ENCODE results near the gene SLC22A17.

Gene SLC22A17

GRCh38 chr14:23339506-23340268 is 13.0 kb downstream of the SLC22A17 start:
- TF ChIP-seq CTCF (IDR thresholded peaks at IDR 0.05; ENCODE audit: low read depth, low read length, poor library complexity, severe bottlenecking), result no peak
- TF ChIP-seq EZH2phosphoT487 (IDR thresholded peaks at IDR 0.05; ENCODE audit: borderline replicate concordance, low read length), result no peak
- no peaks in the 10 kb centered on the region for H3K36me3 ChIP-seq (ENCODE audit: control insufficient read depth, low read length)
- H3K4me2 ChIP-seq (ENCODE audit: low read length), result no peak overlapping the region
- no peaks in the 10 kb centered on the region for H3K9me2 ChIP-seq (replicated peaks; ENCODE audit: control insufficient read depth, low read length)
- H3F3A ChIP-seq (ENCODE audit: control insufficient read depth, insufficient read depth), result no peaks in the 10 kb centered on the region
- no peaks in the 10 kb centered on the region for H3K9me3 ChIP-seq (ENCODE audit: control insufficient read depth, insufficient read depth, low read length)
- no peaks in the 10 kb centered on the region for H3K4me1 ChIP-seq (ENCODE audit: control insufficient read depth, low read length)
- no peaks in the 10 kb centered on the region for H3K79me2 ChIP-seq (ENCODE audit: control insufficient read depth, low read length)
- peaks cover 6% of the 10 kb centered on the region for H3K27me3 ChIP-seq (ENCODE audit: control insufficient read depth, low read length)
- no peaks in the 10 kb centered on the region for H4K20me1 ChIP-seq (ENCODE audit: control insufficient read depth, insufficient read depth, low read depth, low read length)
- no peak overlapping the region for H3K27ac ChIP-seq (ENCODE audit: low read depth, low read length)
- no peak overlapping the region for H3K4me3 ChIP-seq (ENCODE audit: low read length)

- no peaks in the 10 kb centered on the region for H3F3A ChIP-seq (ENCODE audit: control insufficient read depth, insufficient read depth)
- H3K4me3 ChIP-seq (ENCODE audit: low read length), result no peak overlapping the region
- no peaks in the 10 kb centered on the region for H3K4me1 ChIP-seq (ENCODE audit: control insufficient read depth, low read length)
- H3K36me3 ChIP-seq (ENCODE audit: control insufficient read depth, low read length), result no peaks in the 10 kb centered on the region
- no peak overlapping the region for H3K4me2 ChIP-seq (ENCODE audit: low read length)
- H3K79me2 ChIP-seq (ENCODE audit: control insufficient read depth, low read length), result no peaks in the 10 kb centered on the region
- TF ChIP-seq EZH2phosphoT487 (IDR thresholded peaks at IDR 0.05; ENCODE audit: borderline replicate concordance, low read length), result no peak
- TF ChIP-seq CTCF (IDR thresholded peaks at IDR 0.05; ENCODE audit: low read depth, low read length, poor library complexity, severe bottlenecking), result no peak
- H3K27ac ChIP-seq (ENCODE audit: low read depth, low read length), result no peak overlapping the region
- H4K20me1 ChIP-seq (ENCODE audit: control insufficient read depth, insufficient read depth, low read depth, low read length), result no peaks in the 10 kb centered on the region
- H3K27me3 ChIP-seq (ENCODE audit: control insufficient read depth, low read length), result no peaks in the 10 kb centered on the region
- H3K9me3 ChIP-seq (ENCODE audit: control insufficient read depth, insufficient read depth, low read length), result no peaks in the 10 kb centered on the region
- no peaks in the 10 kb centered on the region for H3K9me2 ChIP-seq (replicated peaks; ENCODE audit: control insufficient read depth, low read length)
Measured at GRCh38 chr14:23335623-23336022, 17.1 kb downstream of the SLC22A17 start.

- H3K9me3 ChIP-seq (ENCODE audit: control insufficient read depth, insufficient read depth, low read length), result no peaks in the 10 kb centered on the region
- no peaks in the 10 kb centered on the region for H3K9me2 ChIP-seq (replicated peaks; ENCODE audit: control insufficient read depth, low read length)
- H4K20me1 ChIP-seq (ENCODE audit: control insufficient read depth, insufficient read depth, low read depth, low read length), result no peaks in the 10 kb centered on the region; the same call in 1 of the 2 replicates
- H3F3A ChIP-seq (ENCODE audit: control insufficient read depth, insufficient read depth), result peaks cover 33% of the 10 kb centered on the region
- no peak overlapping the region for H3K4me2 ChIP-seq (ENCODE audit: low read length)
- TF ChIP-seq CTCF (IDR thresholded peaks at IDR 0.05; ENCODE audit: low read depth, low read length, poor library complexity, severe bottlenecking) (peak; percentile 92), EZH2phosphoT487 (IDR thresholded peaks at IDR 0.05; ENCODE audit: borderline replicate concordance, low read length) (no peak)
- H3K27ac ChIP-seq (ENCODE audit: low read depth, low read length), result no peak overlapping the region
- no peak overlapping the region for H3K4me3 ChIP-seq (ENCODE audit: low read length)
- peaks cover 4% of the 10 kb centered on the region for H3K4me1 ChIP-seq (ENCODE audit: control insufficient read depth, low read length)
- no peaks in the 10 kb centered on the region for H3K27me3 ChIP-seq (ENCODE audit: control insufficient read depth, low read length)
- H3K36me3 ChIP-seq (ENCODE audit: control insufficient read depth, low read length), result peaks cover 31% of the 10 kb centered on the region
- peaks cover 11% of the 10 kb centered on the region for H3K79me2 ChIP-seq (ENCODE audit: control insufficient read depth, low read length)
Measured at GRCh38 chr14:23327947-23328744, 24.5 kb downstream of the SLC22A17 start.
